NCI-H82 treated with DMSO at 0.1 percent for 48 hours (cell line): ENCODE measurements around the gene RACGAP1.

Experiments
- DNase-seq: peaks from one replicate; lab custom pipeline; 2025; ENCODE audit not compliant: unreplicated experiment; lab: John Stamatoyannopoulos, UW

The RACGAP1 gene

DNA sequence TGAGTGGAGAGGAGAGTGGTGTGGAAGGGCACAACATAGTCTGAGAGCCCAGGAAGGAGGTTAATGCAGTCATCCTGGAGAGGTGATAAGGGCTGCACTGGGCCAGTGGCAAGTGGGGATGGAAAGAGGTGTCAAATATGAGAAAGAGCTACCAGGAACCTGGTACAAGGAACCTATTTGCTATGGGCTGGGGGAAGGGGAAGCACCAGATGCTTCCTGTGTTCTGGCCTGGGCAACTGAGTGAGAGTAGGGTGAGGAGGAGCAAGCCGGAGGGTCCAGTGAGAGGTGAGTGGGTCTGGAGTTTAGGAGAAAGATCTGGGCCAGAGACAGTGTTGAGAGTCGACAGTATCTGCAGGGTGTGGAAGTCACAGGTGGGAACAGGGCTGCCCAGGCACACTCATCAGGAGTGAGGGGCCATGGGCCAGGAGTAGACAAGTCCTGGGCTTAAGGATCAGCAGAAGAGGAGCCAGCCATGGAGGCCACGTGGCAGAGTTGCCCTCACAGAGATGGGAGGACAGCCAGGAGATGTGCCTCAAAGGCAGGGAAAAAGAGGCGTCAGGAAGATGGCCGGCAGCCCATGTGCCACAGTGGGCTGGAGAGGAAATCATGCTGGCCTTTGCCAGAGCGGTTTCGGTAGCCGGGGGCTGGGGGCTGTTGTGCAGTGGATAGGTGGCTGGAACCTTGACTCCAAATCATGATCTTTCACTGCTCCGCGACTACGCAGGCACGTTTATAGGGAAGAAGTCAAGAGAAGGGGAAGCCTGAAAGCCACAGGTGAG lies 55.5 kb downstream of the RACGAP1 start:
- no peak for DNase-seq

DNA sequence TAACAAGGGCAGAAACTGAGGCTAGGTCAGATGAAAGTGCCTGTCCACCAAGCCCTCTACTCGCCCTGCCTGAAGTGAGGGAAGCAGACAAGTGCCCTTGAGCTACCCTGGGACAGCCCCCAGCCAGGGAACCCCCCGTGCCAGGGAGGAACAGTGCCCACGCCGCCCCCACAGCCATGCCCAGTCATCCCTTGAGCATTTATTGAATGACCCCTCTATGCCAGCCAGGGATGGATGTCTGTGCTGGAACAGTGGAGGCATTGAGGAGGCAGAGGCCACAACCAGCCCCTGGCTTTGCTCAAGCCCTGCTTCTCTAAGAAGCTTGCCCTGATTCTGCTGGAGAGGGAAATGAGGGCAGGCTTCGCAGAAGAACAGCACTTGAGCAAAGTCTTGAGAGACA lies 56.3 kb downstream of the RACGAP1 start:
- no peak for DNase-seq

DNA sequence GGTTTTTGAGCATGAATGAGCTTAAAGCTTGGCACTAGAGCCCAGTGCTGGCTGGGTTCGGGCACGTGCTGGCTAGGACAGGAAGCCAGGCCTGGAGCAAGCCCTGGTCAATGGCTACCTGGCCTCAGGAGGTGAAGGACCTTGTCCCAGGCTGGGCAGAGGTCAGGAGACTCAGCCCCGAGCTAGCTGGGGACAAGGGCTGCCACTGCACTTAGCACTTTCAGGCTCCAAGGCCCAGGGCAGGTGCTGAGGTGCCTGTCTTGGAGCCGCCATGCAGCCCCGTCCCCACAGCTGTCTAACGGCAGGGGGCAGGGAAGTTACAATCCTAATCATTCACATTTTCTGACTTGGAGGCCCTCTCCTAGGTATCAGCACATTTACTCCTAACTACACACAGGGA lies 56.8 kb downstream of the RACGAP1 start:
- DNase-seq: no peak

DNA sequence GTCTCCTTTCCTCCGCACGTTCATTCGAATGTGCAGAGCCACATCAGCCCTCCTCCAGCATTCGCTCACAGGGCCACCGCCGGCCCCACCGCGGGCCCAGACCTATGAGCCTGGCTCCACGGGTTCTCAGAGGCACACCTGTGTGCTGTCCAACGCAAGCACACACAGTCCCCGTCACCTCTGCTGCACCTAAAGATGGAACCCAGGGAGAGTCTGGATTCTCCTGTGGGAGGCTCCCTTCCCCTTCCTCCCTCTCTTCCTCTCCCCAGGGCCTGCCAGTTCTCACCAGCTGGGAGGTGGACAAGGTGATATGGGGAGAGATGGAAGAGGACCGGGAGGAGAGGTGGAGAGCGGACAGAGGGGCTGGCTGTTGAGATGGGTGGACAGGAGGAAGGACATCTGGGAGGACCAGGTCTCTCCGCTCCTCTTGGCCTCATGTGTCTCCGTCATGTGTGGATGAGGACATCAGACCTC lies 57.5 kb downstream of the RACGAP1 start:
- DNase-seq: no peak

DNA sequence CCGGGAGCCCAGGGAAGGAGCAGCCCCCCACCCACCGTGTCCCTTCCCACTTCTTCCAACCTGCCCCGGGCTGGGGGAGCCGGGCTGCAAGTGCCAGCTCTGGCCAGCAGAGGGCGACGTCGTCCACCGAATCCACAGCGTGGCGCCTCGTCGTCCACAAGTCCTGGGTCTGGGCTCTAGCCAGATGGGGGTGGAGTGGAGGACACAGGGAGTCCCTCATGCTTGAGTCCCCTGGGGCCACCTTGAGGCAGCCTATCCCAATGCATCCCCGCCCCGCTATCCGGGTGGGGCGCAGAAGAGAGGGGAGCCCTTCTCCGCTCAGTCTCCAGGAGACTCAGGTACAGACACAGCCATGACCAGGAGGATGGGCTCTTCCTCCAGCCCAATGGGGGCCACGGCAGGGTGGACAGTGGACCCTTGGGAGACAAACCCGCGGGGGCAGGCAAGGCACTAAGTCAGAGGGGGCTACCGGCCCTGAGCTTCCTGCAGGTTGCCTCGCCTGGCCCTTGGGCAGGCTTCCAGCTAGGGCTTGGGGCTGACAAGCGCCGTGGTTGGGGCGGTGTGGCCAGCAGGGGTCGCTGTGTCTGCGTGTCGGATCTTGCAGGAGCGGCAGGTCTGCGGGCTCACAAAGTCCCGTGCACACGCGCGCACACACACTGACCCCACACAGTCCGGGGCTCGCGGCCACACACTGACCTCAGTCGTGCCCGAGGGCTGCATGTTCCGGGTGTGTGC lies 58.1 kb downstream of the RACGAP1 start:
- peak; percentile 78 for DNase-seq

DNA sequence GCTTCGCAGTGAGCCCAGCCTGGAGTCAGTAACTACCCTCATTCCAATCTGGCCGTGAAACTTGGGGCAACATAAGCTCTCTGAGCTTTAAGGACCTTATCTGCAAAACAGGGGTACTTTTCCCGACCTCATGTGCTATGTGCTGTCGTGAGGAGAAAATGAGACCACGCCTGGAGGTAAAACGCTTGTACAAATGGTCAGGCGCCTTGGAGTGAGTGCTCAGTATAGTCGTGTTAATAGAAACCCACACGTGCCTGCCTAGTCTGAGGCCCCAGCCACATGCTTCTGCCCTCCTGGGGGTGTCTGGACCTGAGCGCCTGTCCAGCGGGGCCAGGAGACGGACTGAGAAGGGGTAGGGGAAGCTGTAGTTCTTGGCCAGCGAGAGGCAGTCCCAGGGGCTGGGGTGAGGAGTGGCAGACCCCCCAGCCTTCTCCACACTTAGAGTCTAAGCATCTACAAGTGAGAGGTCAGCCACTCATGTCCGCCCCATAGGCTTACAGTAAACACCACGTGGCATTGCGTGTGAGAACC lies 58.7 kb downstream of the RACGAP1 start:
- no peak for DNase-seq

DNA sequence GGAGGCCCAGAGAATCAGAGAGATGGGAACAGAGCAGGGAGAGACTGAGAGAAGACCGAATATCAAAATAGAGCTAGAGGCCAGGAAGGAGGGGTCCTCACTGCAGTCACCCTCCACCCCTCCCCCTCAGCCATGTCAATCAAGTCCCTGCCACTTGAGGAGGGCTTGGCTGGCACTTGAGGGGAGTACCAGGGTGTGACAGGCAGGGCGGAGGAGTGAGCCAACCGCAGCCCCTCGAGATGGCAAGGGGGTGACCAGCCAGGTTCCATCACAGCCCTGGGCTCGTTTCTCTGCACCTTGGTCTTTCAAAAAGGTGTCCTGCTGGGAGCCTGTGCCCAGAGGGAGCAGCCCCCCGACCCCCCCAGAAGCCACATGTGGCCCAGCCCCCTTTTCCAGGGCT lies 59.5 kb downstream of the RACGAP1 start:
- no peak for DNase-seq

DNA sequence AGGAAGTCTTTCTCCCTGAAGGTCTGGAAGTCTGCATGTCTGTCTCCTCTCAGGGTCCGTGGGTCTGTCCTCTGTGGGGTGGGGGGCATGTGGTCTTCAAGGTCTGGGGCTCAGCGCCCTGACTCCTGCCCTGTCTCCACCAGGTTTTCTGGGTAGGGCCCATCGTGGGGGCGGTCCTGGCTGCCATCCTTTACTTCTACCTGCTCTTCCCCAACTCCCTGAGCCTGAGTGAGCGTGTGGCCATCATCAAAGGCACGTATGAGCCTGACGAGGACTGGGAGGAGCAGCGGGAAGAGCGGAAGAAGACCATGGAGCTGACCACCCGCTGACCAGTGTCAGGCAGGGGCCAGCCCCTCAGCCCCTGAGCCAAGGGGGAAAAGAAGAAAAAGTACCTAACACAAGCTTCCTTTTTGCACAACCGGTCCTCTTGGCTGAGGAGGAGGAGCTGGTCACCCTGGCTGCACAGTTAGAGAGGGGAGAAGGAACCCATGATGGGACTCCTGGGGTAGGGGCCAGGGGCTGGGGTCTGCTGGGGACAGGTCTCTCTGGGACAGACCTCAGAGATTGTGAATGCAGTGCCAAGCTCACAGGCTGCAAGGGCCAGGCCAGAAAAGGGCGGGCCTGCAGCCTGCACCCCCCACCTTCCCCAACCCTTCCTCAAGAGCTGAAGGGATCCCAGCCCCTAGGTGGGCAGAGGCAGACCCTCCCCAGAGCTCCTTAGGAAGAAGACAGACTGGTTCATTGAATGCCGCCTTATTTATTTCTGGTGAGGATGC lies 60.3 kb downstream of the RACGAP1 start:
- DNase-seq: no peak

DNA sequence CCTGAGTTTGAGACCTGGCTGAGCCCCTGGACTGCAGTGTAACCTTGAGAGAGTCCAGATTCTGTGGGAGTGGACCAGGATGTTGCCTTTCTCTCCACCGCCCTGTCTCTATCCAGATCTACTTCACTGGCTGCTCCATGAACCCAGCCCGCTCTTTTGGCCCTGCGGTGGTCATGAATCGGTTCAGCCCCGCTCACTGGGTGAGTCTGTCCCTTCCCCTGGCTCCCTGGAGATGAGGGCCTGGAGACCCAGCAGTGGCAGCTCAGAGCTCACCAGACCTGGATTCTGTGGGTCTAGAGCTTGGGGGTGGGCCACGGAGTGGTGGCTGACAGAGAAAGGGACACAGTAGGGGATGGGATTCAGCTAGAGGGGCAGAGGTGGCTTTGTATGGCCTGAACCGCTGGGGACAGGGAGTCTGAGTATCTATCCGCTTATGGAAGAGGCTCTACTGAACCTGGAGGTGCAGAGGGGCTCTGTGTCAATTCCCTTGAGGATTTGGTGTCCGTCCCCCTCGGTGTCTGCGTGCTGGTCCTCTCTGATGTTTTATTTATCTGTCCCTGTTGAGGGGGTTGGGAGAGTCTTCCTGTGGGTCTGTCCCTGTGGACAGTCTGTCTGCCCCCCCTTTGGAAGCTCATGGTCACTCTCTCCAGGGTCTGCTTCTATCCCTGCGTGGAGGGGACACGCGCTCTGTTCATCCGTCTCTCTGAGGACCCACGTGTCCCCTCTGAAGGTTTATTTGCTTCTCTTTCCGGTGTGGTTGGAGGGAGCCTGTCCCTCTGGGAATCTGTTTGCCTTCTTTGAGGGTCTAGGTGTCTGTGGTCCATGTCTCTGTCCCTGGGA lies 61.1 kb downstream of the RACGAP1 start:
- DNase-seq: no peak

DNA sequence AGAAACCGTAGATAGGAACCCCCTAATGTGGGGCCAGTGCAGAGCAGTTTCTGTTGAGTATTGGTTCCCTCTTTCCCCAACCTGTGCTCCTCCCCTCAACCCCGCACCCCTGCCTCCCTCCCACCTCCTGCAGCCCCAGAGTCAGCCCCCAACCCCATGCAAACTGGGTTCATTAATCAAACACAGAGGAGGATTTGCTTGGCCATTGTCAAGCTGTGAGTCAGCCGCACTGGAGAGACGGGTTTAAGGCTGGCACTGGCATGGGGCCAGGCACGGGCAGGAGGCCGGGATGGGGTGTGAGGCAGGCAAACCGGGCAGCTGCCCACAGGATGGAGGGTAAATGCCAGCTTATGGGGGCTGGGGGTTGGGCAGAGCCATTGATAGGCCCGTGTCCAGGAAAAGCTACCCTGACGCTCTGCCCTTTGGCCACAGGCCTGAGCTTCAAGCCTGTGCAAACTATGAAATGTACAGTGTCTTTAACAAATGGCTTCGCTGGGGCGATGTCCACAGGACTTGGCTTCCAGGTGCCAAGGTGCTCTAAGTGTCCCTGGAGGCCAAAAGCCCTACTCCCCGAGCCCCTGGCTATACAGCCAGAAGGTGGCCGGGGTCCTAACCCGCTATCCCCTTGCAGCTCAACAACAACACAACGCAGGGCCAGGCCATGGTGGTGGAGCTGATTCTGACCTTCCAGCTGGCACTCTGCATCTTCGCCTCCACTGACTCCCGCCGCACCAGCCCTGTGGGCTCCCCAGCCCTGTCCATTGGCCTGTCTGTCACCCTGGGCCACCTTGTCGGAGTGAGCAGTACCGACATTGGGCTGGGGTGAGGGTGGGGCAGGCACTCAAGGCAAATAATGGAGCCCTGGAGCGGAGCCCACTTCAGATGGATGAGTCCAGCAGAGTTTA lies 62.2 kb downstream of the RACGAP1 start:
- DNase-seq: no peak

DNA sequence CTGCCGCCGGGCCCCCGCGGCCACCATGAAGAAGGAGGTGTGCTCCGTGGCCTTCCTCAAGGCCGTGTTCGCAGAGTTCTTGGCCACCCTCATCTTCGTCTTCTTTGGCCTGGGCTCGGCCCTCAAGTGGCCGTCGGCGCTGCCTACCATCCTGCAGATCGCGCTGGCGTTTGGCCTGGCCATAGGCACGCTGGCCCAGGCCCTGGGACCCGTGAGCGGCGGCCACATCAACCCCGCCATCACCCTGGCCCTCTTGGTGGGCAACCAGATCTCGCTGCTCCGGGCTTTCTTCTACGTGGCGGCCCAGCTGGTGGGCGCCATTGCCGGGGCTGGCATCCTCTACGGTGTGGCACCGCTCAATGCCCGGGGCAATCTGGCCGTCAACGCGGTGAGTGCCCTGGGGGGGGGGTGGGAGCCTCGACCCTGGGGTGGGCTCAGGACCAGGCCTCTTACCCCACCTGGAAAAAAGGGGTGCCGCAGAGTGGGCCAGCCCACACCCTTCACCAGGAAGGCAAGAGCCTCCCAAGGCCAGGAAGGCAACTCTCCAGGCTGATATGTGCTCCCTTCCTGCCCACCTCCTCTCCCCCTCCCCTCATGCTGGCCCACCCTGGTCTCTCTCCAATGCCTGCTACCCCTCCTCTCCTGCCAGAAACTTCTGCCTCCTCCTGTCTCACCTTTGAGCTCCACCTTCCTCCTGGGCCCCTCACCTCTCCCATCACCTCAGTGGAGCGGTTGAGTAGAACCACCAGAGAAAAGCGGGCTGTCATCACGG lies 63.1 kb downstream of the RACGAP1 start:
- DNase-seq: no peak

DNA sequence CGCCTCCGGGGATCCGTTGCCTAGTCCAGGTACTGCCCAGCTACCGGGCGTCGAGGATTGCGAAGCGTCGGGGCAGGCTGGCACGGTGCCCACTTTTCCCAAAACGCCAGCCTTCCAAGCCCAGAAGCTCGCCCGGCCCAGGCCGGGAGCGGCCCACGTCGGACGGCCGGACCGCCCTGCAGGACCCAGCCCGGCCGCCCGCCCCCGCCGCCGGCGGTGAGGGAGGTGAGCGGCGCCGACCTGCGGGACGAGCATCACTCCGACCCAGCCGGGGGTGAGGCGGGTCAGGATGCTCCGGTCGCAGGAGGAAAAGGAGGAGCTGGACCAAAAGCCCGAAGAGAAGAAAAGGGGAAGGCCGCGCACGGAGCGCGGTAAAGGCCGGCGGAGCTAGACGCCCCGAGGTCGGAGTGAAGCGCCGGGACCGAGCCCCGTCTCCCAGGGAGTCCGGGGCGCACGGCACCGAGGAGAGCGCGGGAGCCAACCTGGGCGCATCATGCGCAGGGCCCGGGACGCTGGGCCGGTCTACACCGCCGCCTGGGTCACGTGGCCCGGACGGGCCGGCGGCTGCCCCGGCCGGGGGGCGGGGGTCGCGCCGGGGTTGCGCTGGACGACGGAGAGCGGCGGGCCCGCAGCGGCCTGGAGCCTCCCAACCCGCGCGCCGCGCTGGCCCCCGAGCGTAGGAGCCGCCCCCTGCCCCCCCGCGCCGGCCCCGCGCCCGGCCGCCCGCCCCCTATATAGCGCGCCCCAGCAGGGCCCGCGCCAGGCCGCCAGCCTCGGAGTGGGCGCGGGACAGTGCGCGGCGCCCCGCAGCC lies 64.0 kb downstream of the RACGAP1 start, which contains the start of gene AQP5:
Gene AQP5 (plus strand): TSS at position 762 of the 812 bp plus-strand sequence. CDS start 146 bp downstream, outside the sequence.
- no peak for DNase-seq

DNA sequence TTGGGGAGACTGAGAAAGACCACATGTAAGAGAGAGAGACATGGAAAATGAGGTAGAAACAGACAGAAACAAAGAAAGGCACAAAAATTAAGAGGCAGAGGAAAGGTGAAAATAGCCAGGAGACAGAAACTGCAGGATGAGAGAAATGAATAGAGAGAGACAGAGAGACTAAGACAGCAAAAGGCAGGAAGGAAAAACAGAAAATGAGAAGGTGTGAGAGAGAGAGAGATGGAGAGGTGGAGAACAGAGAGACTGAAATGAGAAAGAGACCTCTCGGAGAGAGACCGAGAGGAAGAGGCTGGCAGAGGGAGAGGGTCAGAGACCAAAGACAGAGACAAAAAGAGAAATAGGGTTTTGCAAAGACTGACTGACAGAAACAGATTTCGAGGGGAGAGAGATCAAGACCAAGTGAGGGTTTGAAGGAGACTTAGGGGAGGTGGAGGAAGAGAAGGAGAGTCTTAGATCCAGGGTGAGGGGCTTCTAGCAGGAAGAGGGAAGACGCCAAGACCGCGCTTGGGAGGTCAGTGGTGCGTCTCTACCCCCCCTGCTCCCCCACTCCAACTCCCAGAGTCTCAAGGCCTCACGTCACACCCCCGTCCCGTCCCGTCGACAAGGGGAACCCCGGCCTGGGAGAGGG lies 64.7 kb downstream of the RACGAP1 start:
- DNase-seq: no peak

DNA sequence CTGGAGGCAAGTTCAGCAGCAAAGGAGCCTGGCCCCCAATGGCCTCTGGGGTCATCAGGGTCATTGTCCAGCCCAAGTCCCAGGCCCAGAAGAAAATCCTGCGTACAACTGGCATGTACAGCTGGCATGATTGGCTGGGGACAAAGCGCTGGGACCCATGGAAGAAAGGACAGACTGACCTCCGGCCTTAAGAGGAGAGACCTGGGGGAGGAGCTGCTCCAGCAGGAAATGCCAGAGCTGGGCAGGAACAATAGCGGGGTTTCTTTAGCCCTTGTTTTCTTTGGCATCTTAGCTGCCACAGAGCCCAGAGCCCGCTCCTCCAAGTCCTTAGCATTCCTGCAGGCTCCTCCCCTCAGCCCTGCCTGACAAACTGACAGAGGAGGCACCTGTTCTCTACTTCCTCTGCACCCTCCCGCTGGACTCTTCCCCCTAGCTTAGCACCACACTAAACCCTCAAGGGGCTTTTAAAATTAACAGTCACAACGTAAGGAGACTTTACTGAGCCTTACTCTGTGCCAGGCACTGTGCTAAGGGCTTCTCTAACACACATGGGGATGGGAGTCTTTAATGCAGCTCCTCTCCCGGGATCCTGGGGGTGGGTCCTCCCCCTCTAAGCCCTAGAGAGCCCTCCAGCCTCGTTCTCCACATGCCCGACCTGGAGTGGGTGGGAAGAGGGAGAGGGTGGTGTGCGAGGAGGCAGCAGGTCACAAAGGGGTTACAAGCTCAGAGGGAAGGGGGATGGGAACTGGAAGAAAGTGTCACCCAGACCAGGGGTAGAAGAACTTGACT lies 65.4 kb downstream of the RACGAP1 start:
- DNase-seq: no peak

DNA sequence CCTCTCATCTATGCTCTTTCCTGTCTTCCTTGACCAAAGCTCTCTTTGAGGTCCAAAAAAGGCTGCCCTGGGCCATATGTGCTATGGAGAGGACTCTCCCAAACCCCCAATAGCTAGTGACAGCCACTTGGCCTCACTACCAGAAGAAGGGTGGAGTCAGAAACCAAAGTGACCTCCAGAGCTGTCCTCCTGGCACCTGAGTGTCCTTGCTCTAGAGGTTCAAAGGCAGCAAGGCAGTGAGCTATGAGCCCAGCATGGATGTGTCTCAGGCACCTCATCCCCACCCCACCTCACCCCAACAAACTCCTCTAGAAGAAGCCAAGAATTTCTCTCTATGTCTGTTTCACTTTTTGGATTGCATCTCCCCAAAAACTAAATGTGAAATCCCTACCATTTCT lies 67.7 kb downstream of the RACGAP1 start:
- DNase-seq: no peak
